GM21529 (cell line): ENCODE results near the gene MAEA.
"Not testable (repeated sequence)": the region's sequence is repeated elsewhere in the genome, so short reads cannot be mapped to it uniquely, and the experiment has no call there.

Source experiments
- ATAC-seq: cut with Tn5 transposase; IDR thresholded peaks from one replicate; pipeline ENCODE4 v1.9.1; 2021; ENCODE audit not compliant: unreplicated experiment

The MAEA gene

GRCh38 chr4:1333256-1333655 lies 43.6 kb downstream of the MAEA start:
- ATAC-seq = no peak

GRCh38 chr4:1333851-1334578 lies 44.3 kb downstream of the MAEA start:
- ATAC-seq = not testable (repeated sequence)

GRCh38 chr4:1334579-1334895 lies 44.8 kb downstream of the MAEA start:
- ATAC-seq = no peak

GRCh38 chr4:1335193-1335883 lies 45.6 kb downstream of the MAEA start:
- ATAC-seq = not testable (repeated sequence)

GRCh38 chr4:1336088-1336491 lies 46.4 kb downstream of the MAEA start:
- no peak for ATAC-seq

GRCh38 chr4:1337376-1337831 lies 47.7 kb downstream of the MAEA start:
- ATAC-seq = no peak

GRCh38 chr4:1337951-1338751 lies 48.5 kb downstream of the MAEA start:
- ATAC-seq = no peak

- ATAC-seq = no peak
Observed at GRCh38 chr4:1338752-1339414, 49.2 kb downstream of the MAEA start.

GRCh38 chr4:1339489-1339888 lies 49.8 kb downstream of the MAEA start:
- no peak for ATAC-seq

GRCh38 chr4:1340181-1340747 lies 50.6 kb downstream of the MAEA start:
- no peak for ATAC-seq

GRCh38 chr4:1340861-1341260 lies 51.2 kb downstream of the MAEA start:
- ATAC-seq = no peak

GRCh38 chr4:1342003-1342402 lies 52.3 kb downstream of the MAEA start:
- no peak for ATAC-seq

- ATAC-seq = no peak
Observed at GRCh38 chr4:1344696-1345095, 55.0 kb downstream of the MAEA start.

- peak; percentile 20 for ATAC-seq
Observed at GRCh38 chr4:1345903-1346780, 56.5 kb downstream of the MAEA start.

GRCh38 chr4:1346781-1347409 lies 57.2 kb downstream of the MAEA start, which contains the start of gene UVSSA:
Gene UVSSA, plus strand, starts transcription at chr4:1347208. Its CDS starts 884 bp downstream, at chr4:1348092.
- peak; percentile 92 for ATAC-seq

- peak; percentile 32 for ATAC-seq
Observed at GRCh38 chr4:1347410-1347864, 57.7 kb downstream of the MAEA start.

- ATAC-seq = no peak
Observed at GRCh38 chr4:1348014-1348513, 58.4 kb downstream of the MAEA start.

GRCh38 chr4:1348746-1349145 lies 59.1 kb downstream of the MAEA start:
- ATAC-seq = no peak
